HG02970 (cell line): ENCODE data around the gene BTBD2.

ENCODE experiments used
- ATAC-seq: cut with Tn5 transposase; IDR thresholded peaks from one replicate; pipeline ENCODE4 v1.9.1; 2021; ENCODE audit warnings: mild to moderate bottlenecking, moderate library complexity, moderate number of reproducible peaks; ENCODE audit not compliant: unreplicated experiment, low FRiP score

The BTBD2 gene

DNA sequence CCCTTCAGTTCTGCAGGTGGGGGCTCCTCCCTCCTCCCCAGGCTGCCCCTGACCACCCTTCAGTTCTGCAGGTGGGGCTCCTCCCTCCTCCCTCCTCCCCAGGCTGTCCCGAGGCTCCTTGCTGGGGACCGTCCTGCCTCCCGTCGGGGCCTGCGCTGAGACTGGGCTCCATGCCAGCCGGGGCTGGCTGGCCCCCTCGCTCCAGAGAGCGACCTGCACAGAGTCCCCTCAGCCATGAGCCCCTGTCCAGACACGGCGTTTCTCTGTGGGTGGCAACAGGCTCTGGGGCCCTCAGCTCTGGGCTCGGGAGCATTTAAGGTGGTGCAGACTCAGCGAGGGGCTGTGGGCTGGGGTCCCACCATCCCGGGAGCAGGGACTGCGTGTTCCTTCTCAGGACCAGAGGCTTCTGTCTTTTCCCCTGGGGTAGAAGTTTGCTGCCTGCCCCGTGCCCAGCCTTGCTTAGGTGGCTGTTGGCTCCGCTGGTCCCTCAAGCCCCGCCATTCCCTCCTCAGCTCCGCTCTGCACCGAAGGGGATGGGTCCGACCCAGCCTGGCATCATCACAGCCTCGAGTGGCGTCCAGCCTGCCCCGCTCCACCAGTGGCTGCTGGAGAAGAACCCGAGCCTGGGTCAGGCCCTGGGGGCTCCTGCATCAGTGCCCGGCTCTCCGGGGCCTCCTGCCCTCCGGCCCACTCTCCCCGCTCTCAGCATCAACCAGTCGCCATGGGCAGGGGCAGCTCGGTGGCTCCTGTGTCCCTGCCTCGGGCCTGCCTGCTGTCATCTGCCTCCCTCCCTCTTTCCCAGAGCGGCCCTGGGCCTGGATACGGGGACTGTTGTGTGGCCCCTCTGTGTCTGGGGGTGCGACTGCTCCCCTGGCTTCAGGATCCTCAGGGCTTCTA, 47.0 kb downstream of the BTBD2 start:
- no peak for ATAC-seq

DNA sequence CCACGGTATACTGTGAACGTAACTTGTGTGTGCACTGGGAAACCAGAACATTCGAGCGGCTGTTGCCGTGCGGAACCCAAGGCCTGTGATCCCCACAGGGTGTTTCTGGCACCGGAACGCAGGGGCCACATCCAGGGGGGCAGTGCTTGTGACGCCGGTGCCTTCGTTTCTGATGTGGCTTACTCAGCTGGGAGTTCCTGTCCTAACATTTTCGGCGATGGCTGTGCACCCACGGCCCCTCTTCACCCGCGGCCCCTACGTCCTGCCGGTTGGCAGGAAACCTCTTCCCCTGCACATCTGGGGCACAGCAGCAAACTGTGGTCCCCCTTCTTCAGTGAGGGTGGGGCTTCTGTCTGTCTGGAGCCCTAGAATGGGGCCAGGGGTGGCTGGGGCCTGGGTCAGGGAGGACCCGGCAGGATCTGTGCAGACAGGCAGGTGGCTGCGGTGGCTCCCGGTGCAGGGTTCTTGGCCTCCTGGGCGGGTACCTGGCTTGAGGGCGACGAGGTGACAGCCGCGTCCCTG, 48.4 kb downstream of the BTBD2 start:
- ATAC-seq = no peak

DNA sequence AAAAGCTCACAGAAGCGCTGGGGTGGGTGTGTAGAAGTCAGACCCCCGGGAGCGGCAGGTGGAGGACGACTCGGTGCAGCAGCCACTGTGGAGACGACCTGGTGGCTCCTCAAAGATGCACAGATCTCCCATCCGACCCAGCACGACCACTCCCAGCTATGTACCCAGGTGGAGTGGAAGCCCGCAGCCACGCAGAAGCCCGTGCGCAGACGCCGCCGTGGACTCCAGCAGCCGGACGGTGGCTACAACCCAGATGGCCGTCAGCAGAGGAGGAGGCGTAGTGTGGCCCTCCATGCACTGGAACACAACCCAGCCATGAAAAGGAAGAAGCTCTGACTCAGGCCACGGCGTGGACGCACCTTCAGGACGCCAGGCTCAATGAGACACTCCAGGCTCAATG, 52.8 kb downstream of the BTBD2 start:
- ATAC-seq = no peak

DNA sequence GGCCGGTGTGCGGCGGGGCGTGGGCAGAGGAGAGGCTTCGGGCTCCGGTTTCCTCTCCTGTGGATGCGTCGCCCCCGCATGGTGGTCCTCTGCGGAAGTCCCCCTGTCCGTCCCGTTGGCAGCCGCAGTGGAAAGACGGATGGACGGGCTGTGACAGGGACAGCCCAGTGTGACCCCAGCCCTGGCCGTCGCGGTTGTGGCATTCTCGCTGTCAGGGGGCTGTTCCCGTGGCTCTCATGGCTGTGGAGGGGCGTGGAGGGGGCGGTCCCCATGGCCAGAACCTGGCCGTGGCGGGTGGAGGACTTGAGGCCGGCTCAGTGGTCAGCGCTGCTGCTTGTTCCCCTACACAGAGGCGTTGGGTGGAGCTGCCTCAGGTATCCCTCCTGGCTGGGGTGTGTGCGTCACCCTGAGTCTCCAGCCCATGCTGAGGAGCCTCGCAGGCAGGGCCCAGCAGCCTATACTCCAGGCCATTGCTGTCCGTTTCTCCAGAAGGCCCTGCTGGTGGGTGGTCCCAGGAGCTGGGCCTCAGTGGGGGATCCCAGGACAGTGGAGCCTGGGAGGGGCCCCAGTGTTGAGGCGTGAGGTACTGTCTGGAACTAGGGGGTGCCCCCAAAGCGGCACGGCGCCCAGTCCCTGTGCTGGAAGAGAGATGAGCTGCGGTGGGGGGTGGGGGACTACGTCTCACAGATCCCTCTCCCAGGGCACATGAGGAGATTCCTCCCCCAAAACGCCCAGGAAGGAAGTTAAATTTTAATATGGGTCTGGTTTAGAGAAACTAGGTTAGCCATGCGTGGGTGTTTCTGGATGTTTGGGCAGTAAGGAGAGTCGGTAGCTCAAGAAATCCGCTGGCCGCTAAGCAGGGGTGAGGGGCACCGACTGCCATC, 54.3 kb downstream of the BTBD2 start:
- no peak for ATAC-seq

DNA sequence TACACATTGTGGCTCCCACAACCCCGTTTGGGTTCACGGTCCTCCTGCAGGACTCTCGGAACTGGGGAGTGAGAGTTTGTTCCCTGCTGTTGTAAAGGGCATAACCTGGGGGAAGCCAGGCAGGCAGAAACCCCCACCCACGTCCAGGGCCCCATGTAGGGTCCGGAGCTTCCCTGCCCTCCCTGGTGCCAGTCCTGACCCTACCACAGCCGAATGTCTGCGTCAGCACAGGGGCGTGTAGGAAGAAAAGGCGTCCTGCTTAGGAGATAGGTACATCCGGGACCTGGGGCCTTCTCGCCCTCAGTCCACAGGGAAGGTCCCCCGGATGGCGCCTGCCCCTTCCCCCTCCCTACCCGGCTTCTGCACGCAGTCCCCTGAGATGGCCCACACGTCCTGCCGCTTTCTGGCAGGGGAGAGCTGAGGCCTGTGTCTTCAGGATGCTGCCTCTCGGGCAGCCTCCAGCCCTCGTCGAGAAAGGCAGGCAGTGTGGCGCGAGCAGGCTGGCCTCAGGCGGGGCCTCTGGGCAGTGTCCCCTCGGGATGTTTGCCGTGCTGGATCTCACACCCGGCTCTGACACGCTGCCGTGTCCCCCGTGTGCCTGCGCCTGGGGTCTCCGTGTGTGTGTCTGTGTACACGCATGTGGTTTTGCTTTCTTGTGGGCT, 55.5 kb downstream of the BTBD2 start:
- no peak for ATAC-seq

DNA sequence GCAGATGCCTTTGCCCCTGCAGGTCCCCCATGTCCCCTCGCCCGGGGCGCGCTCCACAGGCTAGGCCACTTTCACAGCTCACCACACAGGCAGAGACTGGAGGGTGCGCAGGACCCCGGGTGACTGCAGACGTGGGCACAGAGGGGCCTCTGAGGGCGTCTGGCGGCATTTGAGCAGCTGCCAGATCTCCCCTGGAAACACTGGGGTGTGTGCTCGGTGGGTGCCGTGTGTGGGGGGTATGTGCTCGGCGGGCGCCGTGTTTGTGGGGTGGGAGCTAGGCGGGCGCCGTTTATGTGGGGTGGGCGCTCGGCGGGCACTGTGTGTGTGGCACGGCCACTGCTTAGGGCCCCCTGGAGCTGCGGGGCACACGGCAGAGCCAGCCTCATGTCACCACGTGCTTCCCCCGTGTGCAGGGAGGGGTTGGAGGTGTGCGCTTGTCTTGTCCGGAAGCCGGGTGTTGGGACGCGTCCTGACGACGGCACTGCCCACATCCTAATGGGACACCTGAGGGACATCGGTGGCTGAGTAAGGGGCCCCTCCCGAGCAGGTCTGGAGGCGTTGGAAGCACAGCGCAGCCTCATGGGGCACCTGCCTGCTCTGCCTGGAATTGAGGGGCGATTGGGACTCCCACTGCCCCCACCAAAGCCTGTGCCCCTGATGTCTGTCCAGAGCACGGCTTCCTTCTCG, 57.8 kb downstream of the BTBD2 start:
- no peak for ATAC-seq

DNA sequence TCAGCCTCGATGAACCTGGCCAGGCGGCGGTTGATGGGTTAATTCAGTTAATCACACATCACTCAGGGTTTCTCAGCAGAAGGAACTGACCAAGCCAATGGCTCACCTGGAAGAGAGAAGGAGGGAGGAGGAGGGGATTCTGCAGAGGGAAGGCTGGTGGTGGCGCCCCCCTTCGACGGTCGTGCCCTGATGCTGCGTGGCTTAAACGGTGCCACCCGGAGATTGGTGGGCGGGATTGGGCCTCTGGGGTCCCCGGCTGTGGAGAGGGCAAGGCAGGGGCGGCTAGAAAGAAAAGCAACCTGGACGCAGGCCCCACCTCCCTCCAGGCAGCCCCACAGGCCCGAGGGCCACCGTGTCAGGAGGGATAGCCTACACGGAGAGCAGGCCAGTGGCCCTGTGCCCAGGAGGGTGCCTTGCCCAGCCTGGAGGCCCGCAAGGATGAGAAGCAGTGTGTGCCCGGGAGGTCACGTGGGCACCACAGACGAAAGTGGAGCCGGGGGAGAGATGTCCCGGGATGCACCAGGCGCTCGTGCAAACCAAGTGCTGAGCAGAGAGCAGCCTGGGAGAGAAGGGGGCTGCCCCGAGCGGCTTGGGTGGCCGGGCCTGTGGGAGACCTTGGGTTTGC, 58.5 kb downstream of the BTBD2 start:
- ATAC-seq = no peak

DNA sequence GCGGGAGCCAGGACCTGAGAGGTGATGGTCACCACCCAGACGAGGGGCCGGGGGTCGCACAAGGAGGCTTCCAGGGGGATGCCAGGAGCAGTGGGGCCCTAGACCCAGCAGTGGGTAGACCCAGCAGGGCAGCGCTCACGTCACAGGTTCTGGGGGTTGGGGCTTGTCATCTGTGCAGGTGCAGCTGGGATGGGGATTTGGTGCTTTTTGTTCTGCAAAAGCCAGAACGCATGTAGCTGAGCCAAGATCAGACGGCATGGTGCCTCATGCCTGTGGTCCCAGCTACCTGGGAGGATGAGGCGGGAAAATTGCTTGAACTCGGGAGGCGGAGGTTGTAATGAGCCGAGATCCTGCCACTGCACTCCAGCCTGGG, 59.4 kb downstream of the BTBD2 start:
- ATAC-seq = no peak

DNA sequence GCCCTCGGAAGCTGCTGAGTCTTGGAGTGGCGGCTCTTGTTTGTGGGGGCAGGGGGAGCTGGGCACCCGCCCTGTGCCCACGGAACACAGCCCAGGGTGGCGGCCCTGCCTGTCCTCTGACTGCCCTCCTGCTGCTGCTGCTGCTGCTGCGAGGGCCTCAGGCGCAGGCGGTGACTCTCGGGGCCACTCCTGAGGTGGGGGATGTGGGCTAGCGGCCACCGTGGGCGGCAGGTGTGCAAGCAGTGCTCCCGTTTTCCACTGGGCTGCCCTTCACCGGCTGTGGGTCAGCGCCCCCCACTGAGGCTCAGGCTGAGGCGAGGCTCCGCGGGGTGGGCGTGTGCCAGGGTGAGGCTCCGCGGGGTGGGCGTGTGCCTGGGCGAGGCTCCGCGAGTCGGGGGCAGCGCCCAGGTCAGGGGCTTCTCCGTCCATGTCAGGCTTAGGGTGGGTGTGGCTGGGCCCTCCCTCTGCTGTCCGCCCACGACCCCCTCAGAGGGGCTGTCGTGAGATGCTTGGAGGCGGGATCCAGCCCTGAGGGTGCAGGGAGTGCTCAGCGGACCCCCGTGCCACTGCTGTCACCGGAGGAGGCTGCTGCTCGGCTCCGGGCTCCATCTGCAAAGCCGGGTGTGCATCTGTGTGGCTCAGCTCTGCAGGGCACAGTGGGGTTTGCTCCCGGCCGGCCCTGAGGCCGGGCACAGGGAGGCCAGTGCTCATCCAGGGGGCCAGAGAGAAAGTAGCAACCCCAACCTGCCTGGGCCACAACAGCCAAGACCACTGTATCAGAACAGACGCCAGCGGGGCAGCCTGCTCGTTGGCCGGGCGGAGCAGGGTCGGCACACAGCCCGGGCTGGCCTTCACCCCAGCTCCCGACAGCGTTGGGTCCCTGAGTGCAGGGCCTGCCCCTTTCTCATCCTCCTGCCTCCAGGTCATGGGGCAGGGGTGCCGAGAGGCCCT, 60.1 kb downstream of the BTBD2 start:
- no peak for ATAC-seq

DNA sequence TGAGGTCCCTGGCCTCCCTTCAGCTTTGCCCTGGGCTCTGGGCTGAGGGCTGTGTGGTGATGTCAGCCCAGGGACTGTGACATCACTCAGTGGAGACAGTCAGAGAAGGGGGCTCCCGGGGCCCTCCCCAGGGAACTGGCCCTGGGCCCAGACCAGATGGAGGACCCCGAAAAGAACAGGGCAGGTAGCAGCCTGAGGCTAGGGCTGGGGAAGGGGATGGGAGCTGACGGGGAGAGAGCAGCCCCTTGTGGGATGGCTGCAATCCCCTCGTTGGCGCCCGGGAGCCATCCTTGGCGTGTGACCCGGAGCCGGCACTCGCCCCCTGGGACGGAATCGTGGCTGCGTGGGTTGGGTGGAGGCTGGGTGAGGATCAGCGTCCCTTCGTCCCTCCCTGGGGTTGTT, 61.0 kb downstream of the BTBD2 start:
- no peak for ATAC-seq

DNA sequence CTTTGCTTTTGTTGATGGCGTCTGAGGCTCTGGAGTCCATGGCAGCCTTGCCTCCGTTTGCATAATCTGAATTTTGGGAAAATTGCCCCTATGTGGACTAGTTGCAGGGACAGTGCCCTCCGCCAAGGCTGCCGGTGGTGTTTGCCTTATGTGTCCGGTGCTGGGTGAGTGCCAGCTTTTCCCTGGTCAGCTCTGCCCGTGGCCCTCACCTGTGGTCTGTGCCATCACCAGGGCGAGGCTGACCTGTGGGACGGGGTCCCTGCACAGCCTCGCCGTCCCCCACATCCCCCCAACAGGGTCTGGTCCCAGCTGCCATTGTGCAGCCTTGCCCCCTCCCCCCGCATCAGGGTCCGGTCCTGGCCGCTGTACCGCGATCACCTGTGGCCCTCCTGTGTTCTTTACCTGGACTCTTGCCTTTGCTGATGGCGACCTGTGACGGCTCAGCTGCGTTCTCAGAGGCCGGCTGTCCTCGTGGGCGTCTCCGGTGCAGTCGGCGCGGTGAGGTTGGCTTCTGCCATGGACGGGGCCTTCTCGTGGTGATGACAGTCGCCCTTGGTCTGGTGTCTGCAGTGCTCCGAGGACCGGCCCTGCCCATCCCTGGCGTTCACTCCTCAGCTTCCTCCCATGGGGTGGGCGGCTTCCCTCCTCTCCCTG, 61.9 kb downstream of the BTBD2 start:
- ATAC-seq = no peak

DNA sequence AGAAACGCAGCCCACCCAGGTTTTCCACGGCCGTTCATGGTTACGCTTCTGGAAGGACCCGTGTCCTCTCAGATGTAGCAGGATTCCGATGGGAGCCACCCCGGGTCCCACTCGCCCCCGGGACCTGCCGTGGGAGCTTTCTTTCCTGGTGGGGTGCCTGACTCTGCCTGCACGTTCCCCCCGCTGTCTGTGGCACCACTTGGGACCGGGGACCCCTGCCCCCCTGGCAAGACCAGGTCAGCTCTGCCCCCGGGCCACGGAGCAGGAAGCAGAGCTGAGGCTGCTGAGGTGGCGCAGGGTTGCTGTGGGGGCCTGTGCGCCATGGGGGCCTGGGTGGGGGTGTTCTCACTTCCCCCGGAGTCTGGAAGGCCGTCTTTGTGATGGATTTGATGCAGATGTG, 62.5 kb downstream of the BTBD2 start:
- ATAC-seq = no peak

DNA sequence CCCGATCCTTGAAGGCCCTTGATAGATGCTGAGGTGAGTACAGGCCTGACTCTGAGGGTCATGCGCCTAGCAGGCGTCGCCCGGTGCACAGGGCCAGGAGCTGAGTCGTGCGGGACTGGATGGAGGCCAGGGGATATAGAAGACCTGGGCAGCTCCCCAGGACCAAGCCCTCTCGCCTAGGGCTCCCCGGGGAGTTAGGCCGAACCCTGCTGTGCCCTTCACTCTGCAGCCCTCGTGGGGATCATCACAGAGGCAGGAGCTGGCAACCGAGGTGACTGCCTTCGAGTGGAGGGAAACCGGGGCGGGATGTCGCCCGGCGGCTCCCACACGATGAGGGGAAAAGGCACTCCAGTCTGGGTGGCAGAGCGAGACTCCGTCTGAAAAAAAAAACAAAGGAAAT, 62.9 kb downstream of the BTBD2 start:
- no peak for ATAC-seq

DNA sequence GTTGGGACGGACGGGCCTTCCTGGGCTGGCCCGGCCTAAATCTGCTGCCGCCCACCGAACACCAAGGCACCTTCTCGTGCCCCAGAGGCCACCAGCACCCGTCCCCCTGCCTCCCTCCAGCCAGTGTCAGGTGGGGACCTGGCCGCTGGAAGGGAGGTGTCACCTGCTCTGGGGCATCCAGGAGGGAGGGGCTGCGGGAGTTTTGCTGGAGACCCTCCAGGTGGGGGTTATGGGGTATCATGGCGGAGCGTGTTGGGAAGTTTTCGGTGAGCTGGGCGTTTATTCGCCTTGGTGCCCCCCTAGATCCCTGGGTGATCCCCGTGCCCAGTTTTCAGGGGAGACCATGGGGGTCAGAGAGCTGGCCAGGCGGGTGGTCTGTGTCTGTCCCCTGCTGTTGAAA, 64.9 kb downstream of the BTBD2 start:
- no peak for ATAC-seq

DNA sequence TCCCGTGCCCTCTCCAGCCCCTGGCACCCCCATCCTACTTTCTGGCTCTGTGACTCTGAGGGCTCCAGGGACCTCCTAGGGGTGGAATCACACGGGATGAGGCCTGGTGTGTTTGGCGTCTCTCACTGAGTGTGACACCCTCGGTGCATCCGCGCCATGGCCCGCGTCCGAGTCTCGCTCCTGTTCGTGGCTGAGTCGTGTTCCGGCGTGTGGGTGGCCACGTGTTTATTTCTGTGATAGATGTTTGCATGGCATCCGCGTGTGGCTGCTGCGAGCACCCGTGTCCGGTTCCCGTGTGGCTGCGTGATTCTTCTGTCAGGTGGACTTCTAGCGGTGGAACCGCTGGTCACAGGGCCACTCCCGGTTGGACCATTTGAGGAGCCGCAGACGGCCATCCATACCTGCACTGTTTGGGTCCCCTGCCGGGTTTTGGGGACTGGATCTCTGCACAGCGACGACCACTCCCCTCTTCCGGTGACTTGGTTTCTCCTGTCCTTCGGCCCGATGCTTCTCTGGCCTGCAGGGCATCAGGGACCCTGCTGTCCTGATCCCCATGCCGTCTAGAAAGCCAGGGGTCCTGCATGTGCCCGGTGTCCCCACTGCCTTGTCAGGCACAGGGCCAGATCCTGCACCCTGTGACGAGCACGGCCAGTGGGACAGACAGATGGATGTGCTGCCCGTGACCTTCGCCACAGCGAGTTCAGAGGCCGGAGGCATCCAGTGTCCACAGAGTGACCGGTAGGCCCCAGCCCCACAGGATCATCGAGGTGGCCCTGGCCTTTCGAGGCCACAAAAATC, 66.0 kb downstream of the BTBD2 start:
- no peak for ATAC-seq

DNA sequence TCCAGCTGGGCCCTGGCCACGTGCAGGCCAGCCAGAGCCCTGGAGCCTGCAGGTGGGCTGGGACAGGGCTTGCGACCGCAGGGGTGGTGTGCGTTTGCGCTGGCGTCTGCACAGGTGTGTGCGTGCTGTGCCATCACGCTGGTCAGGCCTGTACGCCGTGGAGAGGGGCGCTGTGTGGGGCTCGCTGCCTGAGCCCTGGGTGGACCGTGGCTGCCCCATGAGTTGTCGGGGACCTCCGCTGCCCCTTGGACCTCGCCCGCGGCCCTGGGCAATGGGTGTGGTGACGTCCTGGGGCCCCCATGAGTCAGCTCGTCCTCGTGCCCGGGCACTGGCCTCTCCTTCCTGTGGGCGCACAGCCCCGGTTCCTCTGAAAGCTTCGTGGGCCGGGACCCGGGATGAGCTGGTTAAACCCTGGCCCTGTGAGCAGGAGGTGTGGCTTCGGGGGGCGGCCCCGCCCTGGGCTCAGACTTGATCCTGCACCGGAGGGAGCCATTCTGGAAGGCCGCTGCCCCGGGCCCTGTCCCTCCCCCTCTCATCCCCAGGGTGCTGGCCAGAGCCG, 67.8 kb downstream of the BTBD2 start:
- no peak for ATAC-seq

DNA sequence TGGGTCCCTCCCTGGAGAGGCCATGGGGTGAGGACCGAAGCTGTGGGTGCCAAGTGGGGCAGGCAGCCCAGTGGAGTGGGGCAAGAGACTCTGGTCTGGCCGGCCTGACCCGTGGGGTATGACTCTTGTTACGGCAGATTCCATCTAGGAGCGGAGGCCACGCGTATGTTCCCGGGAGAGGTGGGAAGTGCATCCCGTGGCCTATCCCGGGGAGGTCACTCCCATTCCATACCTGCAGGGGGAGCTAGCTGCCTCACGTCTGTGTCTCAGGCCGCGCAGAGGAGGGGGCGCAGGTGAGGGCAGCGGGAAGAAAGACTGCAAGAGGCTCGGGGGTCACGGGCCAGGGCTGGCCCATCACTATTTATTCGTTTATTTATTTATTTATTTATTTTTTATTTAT, 69.6 kb downstream of the BTBD2 start:
- ATAC-seq = no peak
